HCT116 (cell line): ENCODE results near the gene PPFIA2. TPM values are rescaled to one million over a fixed set of nuclear protein-coding genes. Genes with fewer than 3 reads are reported as not detected.

Experiments used
- ATAC-seq: fragments of 200-7000 bp; cut with Tn5 transposase; 2 replicates; pipeline ENCODE4 v1.9.1; 2020; ENCODE audit warnings: mild to moderate bottlenecking, moderate library complexity
- BruUV-seq: library from RNA; stranded (reverse); fragments of 400-500 nt; replicated peaks from 2 replicates; lab custom pipeline; 2021; lab: Mats Ljungman, UMichigan
- CTCF ChIA-PET: fragments of 300-600 bp; sonication (Branson Sonifier 250); formaldehyde crosslinking; loops from one replicate; lab custom pipeline; 2021; ENCODE audit warnings: antibody characterized with exemption; lab: Charles Lee
- POLR2A ChIA-PET: fragments of 300-600, 350-600 bp; sonication (Branson Sonifier 250); formaldehyde crosslinking; loops from one replicate; lab custom pipeline; 2021; ENCODE audit warnings: antibody characterized with exemption; lab: Charles Lee
- RAD21 ChIA-PET, 2 experiments: fragments of 300-600 bp; sonication (Branson Sonifier 250); formaldehyde crosslinking; loops; one replicate each; lab custom pipeline; 2023; ENCODE audit warnings: low total read pairs in 2 of 2; ENCODE audit not compliant: uncharacterized antibody in 2 of 2, unreplicated experiment in 2 of 2, low non-redundant PET in 1 of 2; lab: Charles Lee
- DNase-seq: peaks from one replicate; pipeline ENCODE4 v3.0.0-alpha.2; 2010; ENCODE audit warnings: low read depth, low spot score
- H2AFZ ChIP-seq: fragments of 200-600 bp; shearing (Covaris generic), sonication (generic); 2 replicates; pipeline ENCODE4 v1.6.1; 2017; ENCODE audit warnings: low read depth, mixed run types, mixed read lengths, antibody characterized with exemption, low read length; ENCODE audit not compliant: poor library complexity, severe bottlenecking
- H3K27ac ChIP-seq: 2 replicates; pipeline ENCODE4 v1.5.1; 2012; ENCODE audit warnings: low read depth, low read length
- H3K27me3 ChIP-seq: fragments of 200-600 bp; sonication (generic); 2 replicates; pipeline ENCODE4 v1.6.1; 2016; ENCODE audit warnings: mixed run types, low read length, mixed read lengths; ENCODE audit not compliant: insufficient read depth
- H3K36me3 ChIP-seq, 2 experiments: fragments of 200-500 bp in 1 of 2; fragments of 200-600 bp in 1 of 2; sonication (Bioruptor generic) in 1 of 2; sonication (generic) in 1 of 2; 2 replicates each; pipeline versions ENCODE4 v1.5.1 to v1.6.1; 2014 to 2016; ENCODE audit warnings: low read length in 2 of 2, inconsistent platforms in 1 of 2, mixed read lengths in 1 of 2, mixed run types in 1 of 2; ENCODE audit not compliant: insufficient read depth in 2 of 2, control insufficient read depth in 1 of 2
- H3K4me1 ChIP-seq, 2 experiments: fragments of 200-600 bp in 1 of 2; sonication (generic) in 1 of 2; 2 replicates each; pipeline versions ENCODE4 v1.5.1 to v1.6.1; 2012 to 2017; ENCODE audit warnings: low read length in 2 of 2, inconsistent platforms in 1 of 2, mild to moderate bottlenecking in 1 of 2, mixed read lengths in 1 of 2, mixed run types in 1 of 2, moderate library complexity in 1 of 2; ENCODE audit not compliant: insufficient read depth in 2 of 2, control insufficient read depth in 1 of 2
- H3K4me2 ChIP-seq: fragments of 200-600 bp; sonication (generic); 2 replicates; pipeline ENCODE4 v1.6.1; 2017; ENCODE audit warnings: mixed run types, low read length, mixed read lengths
- H3K4me3 ChIP-seq, 2 experiments: fragments of 200-600 bp in 1 of 2; sonication (generic) in 1 of 2; replicated peaks in 1 of 2; 2 replicates each; pipeline ENCODE4 v1.5.1; 2011 to 2016; ENCODE audit warnings: low read length in 2 of 2, control low read depth in 1 of 2, low read depth in 1 of 2, mild to moderate bottlenecking in 1 of 2, mixed read lengths in 1 of 2, mixed run types in 1 of 2
- H3K79me2 ChIP-seq: fragments of 200-600 bp; sonication (generic); 2 replicates; pipeline ENCODE4 v1.6.1; 2017; ENCODE audit warnings: mild to moderate bottlenecking, mixed run types, low read length, moderate library complexity, mixed read lengths; ENCODE audit not compliant: insufficient read depth
- H3K9ac ChIP-seq: fragments of 200-600 bp; sonication (generic); 2 replicates; pipeline ENCODE4 v1.6.1; 2016; ENCODE audit warnings: low read length, mixed read lengths
- H3K9me2 ChIP-seq: fragments of 200-600 bp; sonication (generic), shearing (Covaris generic); 2 replicates; pipeline ENCODE4 v1.6.1; 2017; ENCODE audit warnings: mixed run types, mild to moderate bottlenecking, moderate library complexity; ENCODE audit not compliant: insufficient read depth
- H3K9me3 ChIP-seq, 2 experiments: fragments of 200-500 bp in 1 of 2; fragments of 200-600 bp in 1 of 2; sonication (Bioruptor generic) in 1 of 2; sonication (generic) in 1 of 2; 2 replicates each; pipeline ENCODE4 v1.6.1; 2014 to 2017; ENCODE audit warnings: low read length in 2 of 2, mixed read lengths in 2 of 2, inconsistent platforms in 1 of 2, low read depth in 1 of 2, mild to moderate bottlenecking in 1 of 2, mixed run types in 1 of 2, moderate library complexity in 1 of 2; ENCODE audit not compliant: control insufficient read depth in 1 of 2, insufficient read depth in 1 of 2
- H4K20me1 ChIP-seq: fragments of 200-600 bp; sonication (generic), shearing (Covaris generic); 2 replicates; pipeline ENCODE4 v1.6.1; 2017; ENCODE audit warnings: mixed run types, mild to moderate bottlenecking, moderate library complexity; ENCODE audit not compliant: insufficient read depth
- ELF1 ChIP-seq: IDR thresholded peaks from 2 replicates; pipeline ENCODE4 v1.6.1; 2012; ENCODE audit warnings: low read depth, borderline replicate concordance
- FOSL1 ChIP-seq: IDR thresholded peaks from 2 replicates; pipeline ENCODE4 v1.6.1; 2012; ENCODE audit warnings: low read depth
- POLR2AphosphoS5 ChIP-seq: IDR thresholded peaks from 2 replicates; pipeline ENCODE4 v1.6.1; 2011; ENCODE audit warnings: mild to moderate bottlenecking, low read depth, low read length, moderate library complexity
- RAD21 ChIP-seq: IDR thresholded peaks from 2 replicates; pipeline ENCODE4 v1.6.1; 2012; ENCODE audit warnings: low read depth, mild to moderate bottlenecking
- ZNF274 ChIP-seq: fragments of 200-500 bp; sonication (Bioruptor generic); IDR thresholded peaks from 2 replicates; pipeline ENCODE4 v1.6.1; 2014; ENCODE audit warnings: mild to moderate bottlenecking, low read depth, low read length, inconsistent platforms
- intact Hi-C: fragments of 100-400 bp; cut with micrococcal nuclease; formaldehyde crosslinking; loops from 2 replicates; pipeline ENCODE4 v1.10.0; 2022
- total RNA-seq: library from RNA; stranded (reverse); gene quantifications from one replicate; pipeline ENCODE4 v1.2.1, GENCODE V29; 2021; ENCODE audit not compliant: unreplicated experiment
- TF ChIP-seq, protein P1 (sequence below): IDR thresholded peaks from 2 replicates; pipeline ENCODE4 v1.6.1; 2012
- TF ChIP-seq, protein P2 (sequence below): IDR thresholded peaks from 2 replicates; pipeline ENCODE4 v1.6.1; 2012; ENCODE audit warnings: low read depth

The PPFIA2 gene
- total RNA-seq, 1 experiment from 2014 or later = not detected

DNA sequence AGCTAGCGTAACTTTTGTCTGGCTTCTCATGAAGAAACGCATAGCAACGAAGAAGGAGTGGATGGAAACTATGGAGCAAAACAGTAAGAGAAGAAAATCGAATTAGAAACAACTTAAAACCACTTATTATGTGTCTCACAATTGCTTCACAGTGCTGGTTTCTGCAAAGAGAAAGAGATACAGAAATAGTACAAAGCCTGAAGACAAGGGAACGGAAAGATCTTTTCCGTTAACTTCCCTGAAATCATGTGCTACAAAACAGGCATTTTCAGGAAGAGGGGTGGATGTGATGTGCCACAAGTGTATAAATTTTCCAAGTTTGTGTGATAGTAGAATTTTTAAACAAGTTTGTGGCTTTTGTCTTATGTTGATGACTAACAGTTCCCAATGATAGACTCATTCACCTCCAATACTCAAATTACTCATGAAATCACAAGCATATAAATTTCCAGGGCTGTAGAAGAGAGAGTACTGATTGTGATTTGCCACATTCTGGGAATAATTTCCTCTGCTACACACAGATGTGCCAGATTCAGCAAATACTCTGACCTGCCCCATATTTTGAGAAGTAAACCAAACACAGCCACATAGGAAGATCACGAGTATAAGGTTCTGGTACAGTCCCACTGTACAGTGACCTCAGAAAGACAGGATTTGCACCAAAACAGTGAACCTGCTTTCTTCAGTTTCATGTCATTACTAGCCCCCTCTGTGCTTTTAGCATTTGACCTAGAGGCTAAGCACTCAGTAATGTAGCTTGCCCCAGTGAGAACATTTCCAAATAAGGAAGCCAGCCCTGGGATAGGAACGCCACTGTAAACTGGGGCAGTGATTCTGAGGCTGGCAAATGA is 41.4 kb upstream of the PPFIA2 start:
- TF ChIP-seq POLR2AphosphoS5 = no peak
- ChIA-PET CTCF (no interaction called here), RAD21 (no interaction called here), POLR2A (no interaction called here)
- H3K9me2 ChIP-seq = no peaks in the 10 kb centered on the region
- H3K9ac ChIP-seq = no peak overlapping the region
- no peak overlapping the region for H3K27ac ChIP-seq
- no peaks in the 10 kb centered on the region for H3K36me3 ChIP-seq
- no peaks in the 10 kb centered on the region for H3K27me3 ChIP-seq
- H3K4me1 ChIP-seq = no peaks in the 10 kb centered on the region
- no peak for ATAC-seq
- H3K79me2 ChIP-seq = no peaks in the 10 kb centered on the region
- intact Hi-C loops = no loop called here
- H2AFZ ChIP-seq = no peak overlapping the region
- no peaks in the 10 kb centered on the region for H4K20me1 ChIP-seq
- DNase-seq = no peak
- no TSS peak for BruUV-seq
- no peak overlapping the region for H3K4me2 ChIP-seq
- no peaks in the 10 kb centered on the region for H3K9me3 ChIP-seq
- H3K4me3 ChIP-seq = no peak overlapping the region

DNA sequence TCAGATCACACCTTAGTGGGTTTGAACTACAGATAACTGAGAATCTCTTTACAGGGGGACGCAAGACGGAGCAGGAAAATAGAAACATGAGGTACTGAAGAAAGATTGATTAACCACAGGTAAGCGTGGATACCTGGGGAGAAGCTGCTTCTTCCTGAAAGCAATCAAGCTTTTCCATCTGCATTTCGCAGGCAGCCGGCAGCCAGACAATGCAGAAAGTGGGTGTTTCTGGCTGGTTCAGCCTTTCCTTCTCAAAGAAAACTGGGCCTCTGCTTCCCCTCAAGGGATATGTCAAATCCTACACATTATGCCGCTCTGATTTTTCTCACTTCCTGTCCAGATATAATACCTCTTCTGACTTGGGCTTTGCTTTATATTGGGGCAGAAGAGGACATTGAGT is 39.1 kb upstream of the PPFIA2 start:
- no peaks in the 10 kb centered on the region for H3K79me2 ChIP-seq
- TF ChIP-seq FOSL1 = no peak
- no peak for TF ChIP-seq ZNF274
- TF ChIP-seq ELF1 = no peak
- TF ChIP-seq, protein P1, sequence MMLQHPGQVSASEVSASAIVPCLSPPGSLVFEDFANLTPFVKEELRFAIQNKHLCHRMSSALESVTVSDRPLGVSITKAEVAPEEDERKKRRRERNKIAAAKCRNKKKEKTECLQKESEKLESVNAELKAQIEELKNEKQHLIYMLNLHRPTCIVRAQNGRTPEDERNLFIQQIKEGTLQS = no peak
- TF ChIP-seq, protein P2, sequence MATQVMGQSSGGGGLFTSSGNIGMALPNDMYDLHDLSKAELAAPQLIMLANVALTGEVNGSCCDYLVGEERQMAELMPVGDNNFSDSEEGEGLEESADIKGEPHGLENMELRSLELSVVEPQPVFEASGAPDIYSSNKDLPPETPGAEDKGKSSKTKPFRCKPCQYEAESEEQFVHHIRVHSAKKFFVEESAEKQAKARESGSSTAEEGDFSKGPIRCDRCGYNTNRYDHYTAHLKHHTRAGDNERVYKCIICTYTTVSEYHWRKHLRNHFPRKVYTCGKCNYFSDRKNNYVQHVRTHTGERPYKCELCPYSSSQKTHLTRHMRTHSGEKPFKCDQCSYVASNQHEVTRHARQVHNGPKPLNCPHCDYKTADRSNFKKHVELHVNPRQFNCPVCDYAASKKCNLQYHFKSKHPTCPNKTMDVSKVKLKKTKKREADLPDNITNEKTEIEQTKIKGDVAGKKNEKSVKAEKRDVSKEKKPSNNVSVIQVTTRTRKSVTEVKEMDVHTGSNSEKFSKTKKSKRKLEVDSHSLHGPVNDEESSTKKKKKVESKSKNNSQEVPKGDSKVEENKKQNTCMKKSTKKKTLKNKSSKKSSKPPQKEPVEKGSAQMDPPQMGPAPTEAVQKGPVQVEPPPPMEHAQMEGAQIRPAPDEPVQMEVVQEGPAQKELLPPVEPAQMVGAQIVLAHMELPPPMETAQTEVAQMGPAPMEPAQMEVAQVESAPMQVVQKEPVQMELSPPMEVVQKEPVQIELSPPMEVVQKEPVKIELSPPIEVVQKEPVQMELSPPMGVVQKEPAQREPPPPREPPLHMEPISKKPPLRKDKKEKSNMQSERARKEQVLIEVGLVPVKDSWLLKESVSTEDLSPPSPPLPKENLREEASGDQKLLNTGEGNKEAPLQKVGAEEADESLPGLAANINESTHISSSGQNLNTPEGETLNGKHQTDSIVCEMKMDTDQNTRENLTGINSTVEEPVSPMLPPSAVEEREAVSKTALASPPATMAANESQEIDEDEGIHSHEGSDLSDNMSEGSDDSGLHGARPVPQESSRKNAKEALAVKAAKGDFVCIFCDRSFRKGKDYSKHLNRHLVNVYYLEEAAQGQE = no peak
- TF ChIP-seq RAD21 = no peak
- H3K9me2 ChIP-seq = no peaks in the 10 kb centered on the region
- no peaks in the 10 kb centered on the region for H3K27me3 ChIP-seq
- H3K9ac ChIP-seq = no peak overlapping the region
- no TSS peak for BruUV-seq
- ChIA-PET RAD21 (no interaction called here), POLR2A (no interaction called here), CTCF (no interaction called here)
- H3K9me3 ChIP-seq = no peaks in the 10 kb centered on the region
- H3K4me3 ChIP-seq = no peak overlapping the region
- no peaks in the 10 kb centered on the region for H3K4me1 ChIP-seq
- H3K36me3 ChIP-seq = no peaks in the 10 kb centered on the region
- no peaks in the 10 kb centered on the region for H4K20me1 ChIP-seq
- no peak for DNase-seq
- intact Hi-C loops = loop anchor here (10.0 kb wide), 1 partner anchor 153 kb away; no protein-coding TSS in a partner anchor
- no peak for ATAC-seq
- no peak overlapping the region for H3K27ac ChIP-seq
- no peak overlapping the region for H2AFZ ChIP-seq
- no peak overlapping the region for H3K4me2 ChIP-seq
